GM23338 (cell line): Measurements from ENCODE around the gene TMEM123. TPM values are rescaled to one million over a fixed set of nuclear protein-coding genes. Genes with fewer than 3 reads are reported as not detected.

Experiments
- ATAC-seq: fragments of 200-7000 bp; cut with Tn5 transposase; 3 replicates; pipeline ENCODE4 v1.9.1; 2020
- DNase-seq: peaks from one replicate; pipeline ENCODE4 v3.0.0-alpha.2; 2015; ENCODE audit warnings: low spot score
- H2AFZ ChIP-seq: fragments of 200-600 bp; sonication (generic); 2 replicates; pipeline ENCODE4 v1.8.0; 2016; ENCODE audit warnings: antibody characterized with exemption, mild to moderate bottlenecking, moderate library complexity
- H3F3A ChIP-seq: fragments of 200-600 bp; sonication (generic); replicated peaks from 2 replicates; pipeline ENCODE4 v1.8.0; 2017; ENCODE audit warnings: antibody characterized with exemption, mixed run types, low read depth
- H3K27ac ChIP-seq: fragments of 200-600 bp; sonication (generic); 2 replicates; pipeline ENCODE4 v1.6.1; 2016; ENCODE audit warnings: low read depth
- H3K27me3 ChIP-seq: fragments of 200-600 bp; sonication (generic); 2 replicates; pipeline ENCODE4 v1.8.0; 2016; ENCODE audit warnings: mild to moderate bottlenecking, mixed run types, moderate library complexity; ENCODE audit not compliant: insufficient read depth
- H3K36me3 ChIP-seq: fragments of 200-600 bp; sonication (generic); 2 replicates; pipeline ENCODE4 v1.8.0; 2016; ENCODE audit warnings: mild to moderate bottlenecking; ENCODE audit not compliant: insufficient read depth
- H3K4me1 ChIP-seq: fragments of 200-600 bp; sonication (generic); 2 replicates; pipeline ENCODE4 v1.8.0; 2016; ENCODE audit warnings: mild to moderate bottlenecking, moderate library complexity; ENCODE audit not compliant: insufficient read depth
- H3K4me2 ChIP-seq: fragments of 200-600 bp; sonication (generic); 2 replicates; pipeline ENCODE4 v1.7.1; 2017; ENCODE audit warnings: mixed run types
- H3K4me3 ChIP-seq: fragments of 200-600 bp; sonication (generic); 2 replicates; pipeline ENCODE4 v1.6.1; 2016; ENCODE audit warnings: mixed run types
- H3K79me2 ChIP-seq: fragments of 200-600 bp; sonication (generic); replicated peaks from 2 replicates; pipeline ENCODE4 v1.8.0; 2017; ENCODE audit warnings: mild to moderate bottlenecking; ENCODE audit not compliant: insufficient read depth
- H3K9me2 ChIP-seq: fragments of 200-600 bp; sonication (generic); 2 replicates; pipeline ENCODE4 v1.8.0; 2017; ENCODE audit not compliant: insufficient read depth
- H4K20me1 ChIP-seq: fragments of 200-600 bp; sonication (generic); replicated peaks from 2 replicates; pipeline ENCODE4 v1.8.0; 2017; ENCODE audit warnings: mild to moderate bottlenecking; ENCODE audit not compliant: insufficient read depth
- H3K27ac Mint-ChIP-seq: 2 replicates; pipeline ENCODE4 v1.8.0; 2020; ENCODE audit warnings: inconsistent platforms, mild to moderate bottlenecking, moderate library complexity, mixed read lengths
- H3K27me3 Mint-ChIP-seq: 3 replicates; pipeline ENCODE4 v1.8.0; 2022; ENCODE audit warnings: low read depth, mild to moderate bottlenecking, moderate library complexity, mixed read lengths, inconsistent platforms; ENCODE audit not compliant: insufficient read depth, poor library complexity
- H3K36me3 Mint-ChIP-seq: 3 replicates; pipeline ENCODE4 v1.8.0; 2021; ENCODE audit warnings: low read depth, mild to moderate bottlenecking, inconsistent platforms, moderate library complexity, mixed read lengths
- H3K4me1 Mint-ChIP-seq: 3 replicates; pipeline ENCODE4 v1.8.0; 2020; ENCODE audit warnings: mild to moderate bottlenecking, inconsistent platforms, mixed read lengths
- H3K4me3 Mint-ChIP-seq: 3 replicates; pipeline ENCODE4 v1.8.0; 2021; ENCODE audit warnings: moderate library complexity, mild to moderate bottlenecking, inconsistent platforms, mixed read lengths
- H3K9me3 Mint-ChIP-seq: 3 replicates; pipeline ENCODE4 v1.8.0; 2020; ENCODE audit warnings: moderate library complexity, mild to moderate bottlenecking, inconsistent platforms, mixed read lengths
- CREB1 ChIP-seq: fragments of 250-450 bp; sonication (Bioruptor Pico); IDR thresholded peaks from 2 replicates; pipeline ENCODE4 v1.5.0; 2020; ENCODE audit warnings: low read depth, mild to moderate bottlenecking, moderate library complexity
- CTCF ChIP-seq, 2 experiments: fragments of 200-600 bp in 1 of 2; sonication (generic) in 1 of 2; conservative IDR thresholded peaks; 2 replicates each; pipeline versions ENCODE4 v1.5.1 to v1.6.1; 2016 to 2017; ENCODE audit warnings: antibody characterized with exemption in 2 of 2, low read depth in 2 of 2, mild to moderate bottlenecking in 2 of 2, moderate library complexity in 1 of 2
- ETS1 ChIP-seq: IDR thresholded peaks from 2 replicates; pipeline ENCODE4 v1.6.1; 2016; ENCODE audit warnings: antibody characterized with exemption
- EZH2 ChIP-seq: fragments of 200-600 bp; sonication (generic); IDR thresholded peaks from one replicate; pipeline ENCODE4 v1.8.0; 2017; ENCODE audit warnings: antibody characterized with exemption, mild to moderate bottlenecking, low read depth; ENCODE audit not compliant: unreplicated experiment
- EZH2phosphoT487 ChIP-seq: fragments of 200-600 bp; sonication (generic); IDR thresholded peaks from one replicate; pipeline ENCODE4 v1.8.1; 2018; ENCODE audit warnings: antibody characterized with exemption; ENCODE audit not compliant: unreplicated experiment
- JUNB ChIP-seq: IDR thresholded peaks from one replicate; pipeline ENCODE4 v1.6.1; 2016; ENCODE audit warnings: antibody characterized with exemption; ENCODE audit not compliant: unreplicated experiment
- NANOG ChIP-seq: IDR thresholded peaks from 2 replicates; pipeline ENCODE4 v1.6.1; 2016; ENCODE audit warnings: antibody characterized with exemption, borderline replicate concordance
- POLR2AphosphoS5 ChIP-seq: IDR thresholded peaks from 2 replicates; pipeline ENCODE4 v1.6.1; 2016; ENCODE audit warnings: antibody characterized with exemption, low read depth
- REST ChIP-seq: IDR thresholded peaks from one replicate; pipeline ENCODE4 v1.6.1; 2018; ENCODE audit warnings: antibody characterized with exemption; ENCODE audit not compliant: unreplicated experiment
- STAT1 ChIP-seq: IDR thresholded peaks from one replicate; pipeline ENCODE4 v1.6.1; 2016; ENCODE audit warnings: antibody characterized with exemption; ENCODE audit not compliant: unreplicated experiment
- ZNF114 ChIP-seq: fragments of 250-450 bp; sonication (Bioruptor Pico); IDR thresholded peaks from 2 replicates; pipeline ENCODE4 v1.5.0; 2020; ENCODE audit warnings: mild to moderate bottlenecking, moderate library complexity
- ZNF331 ChIP-seq: fragments of 250-450 bp; sonication (Bioruptor Pico); IDR thresholded peaks from 2 replicates; pipeline ENCODE4 v1.5.0; 2020; ENCODE audit warnings: low read depth, mild to moderate bottlenecking, moderate library complexity
- ZNF462 ChIP-seq: fragments of 250-450 bp; sonication (Bioruptor Pico); IDR thresholded peaks from 2 replicates; pipeline ENCODE4 v1.5.0; 2020; ENCODE audit warnings: mild to moderate bottlenecking, moderate library complexity
- polyA plus RNA-seq: library from polyadenylated mRNA; unstranded; fragments of >200 nt; fragmentation: Nextera tagmentation; extraction: Ambion mirVana; gene quantifications from 2 replicates; pipeline ENCODE4 v1.2.1, GENCODE V29; 2016
- total RNA-seq: library from RNA; depleted of rRNA; stranded (reverse); fragments of >200 nt; shearing (Covaris generic); gene quantifications from 2 replicates; pipeline ENCODE4 v1.2.3, GENCODE V29; 2014

TMEM123 gene
- total and polyA plus RNA-seq, 2 experiments from 2014 or later: 44.1 to 61.0 TPM

- no peak overlapping the region for H3K4me3 Mint-ChIP-seq
These were observed 46.6 kb upstream of the TMEM123 start for GRCh38 chr11:102499151-102499550.

More at GRCh38 chr11:102499151-102499550, 46.6 kb upstream of the TMEM123 start:
- H3K27ac ChIP-seq: no peak overlapping the region
- no peaks in the 10 kb centered on the region for H3K27me3 ChIP-seq
- TF ChIP-seq CREB1 (CRISPR knock-in tag): no peak
- no peak for TF ChIP-seq NANOG
- no peak for TF ChIP-seq JUNB
- no peak for TF ChIP-seq POLR2AphosphoS5
- TF ChIP-seq CTCF (conservative IDR thresholded peaks at IDR 0.05; ENCODE audit: low read depth in 2 of 2): no peak
- no peak for TF ChIP-seq EZH2
- TF ChIP-seq ZNF114 (CRISPR knock-in tag): no peak
- TF ChIP-seq EZH2phosphoT487: no peak
- TF ChIP-seq ZNF331 (CRISPR knock-in tag): no peak
- no peak for TF ChIP-seq ZNF462 (CRISPR knock-in tag)
- TF ChIP-seq ETS1: no peak
- no peak for TF ChIP-seq REST
- TF ChIP-seq STAT1: no peak
- DNase-seq (no peak), ATAC-seq (no peak)
- H3K9me2 ChIP-seq: no peaks in the 10 kb centered on the region
- Mint-ChIP-seq H3K36me3 (no peaks in the 10 kb centered on the region), H3K9me3 (no peaks in the 10 kb centered on the region), H3K4me1 (peaks cover 5% of the 10 kb centered on the region), H3K27me3 (peaks cover 7% of the 10 kb centered on the region), H3K27ac (no peak overlapping the region; the same call in 1 of the 2 replicates)
- H3K36me3 ChIP-seq: no peaks in the 10 kb centered on the region
- no peaks in the 10 kb centered on the region for H3K4me1 ChIP-seq
- no peaks in the 10 kb centered on the region for H3K79me2 ChIP-seq
- H3K4me2 ChIP-seq: no peak overlapping the region
- no peak overlapping the region for H3K4me3 ChIP-seq
- H3F3A ChIP-seq: no peaks in the 10 kb centered on the region
- H2AFZ ChIP-seq: no peak overlapping the region
- H4K20me1 ChIP-seq: no peaks in the 10 kb centered on the region; the same call in 1 of the 2 replicates
